NCI-H2196 treated with DMSO at 0.1 percent for 48 hours (cell line): ENCODE results near the gene ZNF333.
"Not testable (repeated sequence)": the region's sequence is repeated elsewhere in the genome, so short reads cannot be mapped to it uniquely, and the experiment has no call there.

Experiments
- DNase-seq: peaks from one replicate; lab custom pipeline; 2025; ENCODE audit not compliant: unreplicated experiment; lab: John Stamatoyannopoulos, UW

The ZNF333 gene

GRCh38 chr19:14695471-14695870, 5.6 kb downstream of the ZNF333 start:
- no peak for DNase-seq

- no peak for DNase-seq
Measured at GRCh38 chr19:14699641-14700040, 9.8 kb downstream of the ZNF333 start.

GRCh38 chr19:14700711-14701375, 11.0 kb downstream of the ZNF333 start:
- DNase-seq, result no peak

DNA sequence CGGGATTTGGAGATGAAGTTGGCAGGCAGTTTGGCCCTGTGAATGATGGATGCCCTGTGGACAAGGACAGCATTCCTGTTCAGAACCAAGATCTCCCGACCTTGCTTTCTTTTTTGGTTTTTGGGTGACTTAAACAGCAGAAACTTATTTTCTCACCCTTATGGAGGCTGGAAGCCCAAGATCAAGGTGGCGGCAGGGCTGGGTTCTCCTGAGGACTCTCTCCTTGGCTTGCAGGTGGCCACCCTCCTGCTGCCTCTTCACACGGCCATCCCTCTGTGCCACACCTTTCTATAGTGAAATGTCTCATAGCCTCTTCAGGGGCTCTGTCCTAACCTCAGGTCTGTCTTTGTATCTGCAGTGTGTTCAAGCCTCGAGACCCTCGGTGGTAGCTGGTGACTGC, 14.0 kb downstream of the ZNF333 start:
- DNase-seq, result no peak

GRCh38 chr19:14704450-14704849, 14.6 kb downstream of the ZNF333 start:
- DNase-seq, result no peak

DNA sequence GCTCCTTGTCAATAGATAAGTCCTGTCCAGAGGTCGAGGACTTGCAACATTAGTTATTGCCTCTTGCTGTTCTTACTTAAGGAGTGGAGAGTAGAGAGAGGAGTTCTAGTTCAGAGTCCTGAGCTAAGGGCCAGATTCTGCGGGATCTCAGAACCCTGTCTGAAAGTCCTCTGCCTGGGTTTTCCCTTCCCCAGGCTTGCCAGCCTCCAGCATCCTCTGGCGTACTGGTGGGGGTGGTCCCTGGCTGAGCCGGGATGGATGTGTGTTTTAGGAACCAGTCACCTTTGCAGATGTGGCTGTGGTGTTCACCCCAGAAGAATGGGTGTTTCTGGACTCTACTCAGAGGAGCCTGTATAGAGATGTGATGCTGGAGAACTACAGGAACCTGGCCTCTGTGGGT, 26.0 kb downstream of the ZNF333 start:
- no peak for DNase-seq

DNA sequence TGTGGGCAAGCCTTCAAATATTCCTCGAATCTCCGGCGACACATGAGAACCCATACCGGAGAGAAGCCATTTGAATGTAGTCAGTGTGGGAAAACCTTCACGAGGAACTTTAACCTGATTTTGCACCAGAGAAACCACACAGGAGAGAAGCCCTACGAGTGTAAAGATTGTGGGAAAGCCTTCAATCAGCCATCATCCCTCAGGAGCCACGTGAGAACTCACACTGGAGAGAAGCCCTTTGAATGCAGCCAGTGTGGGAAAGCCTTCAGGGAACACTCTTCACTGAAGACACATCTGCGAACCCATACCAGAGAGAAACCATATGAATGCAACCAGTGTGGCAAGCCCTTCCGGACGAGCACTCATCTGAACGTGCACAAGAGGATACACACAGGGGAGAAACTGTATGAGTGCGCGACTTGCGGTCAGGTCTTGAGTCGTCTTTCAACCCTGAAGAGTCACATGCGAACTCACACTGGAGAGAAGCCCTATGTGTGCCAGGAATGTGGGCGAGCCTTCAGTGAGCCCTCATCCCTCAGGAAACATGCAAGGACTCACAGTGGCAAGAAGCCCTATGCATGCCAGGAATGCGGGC, 28.8 kb downstream of the ZNF333 start:
- DNase-seq, result no peak

GRCh38 chr19:14719162-14719561, 29.3 kb downstream of the ZNF333 start:
- no peak for DNase-seq

DNA sequence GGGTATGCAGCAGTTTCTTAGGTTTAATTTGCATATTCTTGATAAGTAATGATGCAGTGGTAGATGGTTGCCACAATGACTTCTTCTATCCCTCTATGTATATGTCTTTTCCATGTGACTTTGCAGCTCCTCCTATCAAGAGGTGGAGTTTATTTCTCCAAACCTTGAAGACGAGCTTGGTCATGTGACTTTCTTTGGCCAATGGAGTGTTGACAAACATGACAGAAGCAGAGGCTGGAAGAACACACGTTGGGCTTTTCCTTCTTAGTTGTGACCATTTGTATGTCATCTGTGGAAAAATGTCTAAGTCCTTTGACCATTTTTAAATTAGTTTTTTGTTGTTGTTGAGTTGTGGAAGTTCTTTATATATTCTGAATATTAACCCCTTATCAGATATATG, 32.3 kb downstream of the ZNF333 start:
- no peak for DNase-seq

GRCh38 chr19:14728595-14728994, 38.7 kb downstream of the ZNF333 start:
- DNase-seq, result no peak

- no peak for DNase-seq
Measured at GRCh38 chr19:14731200-14731599, 41.4 kb downstream of the ZNF333 start.

GRCh38 chr19:14732510-14732909, 42.7 kb downstream of the ZNF333 start:
- no peak for DNase-seq

GRCh38 chr19:14733574-14733973, 43.7 kb downstream of the ZNF333 start:
- DNase-seq, result no peak

DNA sequence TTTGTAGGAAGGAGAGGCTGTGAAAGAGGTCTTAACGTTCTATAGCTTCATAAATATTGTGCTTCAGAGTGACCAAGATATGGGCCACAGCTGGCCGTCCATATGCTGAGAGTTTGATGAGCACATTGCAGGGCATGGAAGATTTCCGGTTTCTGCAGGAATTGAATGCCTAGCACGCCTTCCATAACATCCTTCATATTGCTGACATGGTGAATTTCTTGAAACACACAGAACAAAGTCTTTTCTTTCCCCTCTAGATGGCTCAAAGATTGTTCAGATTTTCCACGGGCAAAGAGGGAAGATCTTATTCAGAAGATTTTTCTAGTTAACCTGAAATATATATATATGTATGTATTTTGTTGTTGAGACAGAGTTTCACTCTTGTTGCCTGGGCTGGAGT, 46.1 kb downstream of the ZNF333 start:
- no peak for DNase-seq

- no peak for DNase-seq
Measured at GRCh38 chr19:14746886-14747285, 57.0 kb downstream of the ZNF333 start.

DNA sequence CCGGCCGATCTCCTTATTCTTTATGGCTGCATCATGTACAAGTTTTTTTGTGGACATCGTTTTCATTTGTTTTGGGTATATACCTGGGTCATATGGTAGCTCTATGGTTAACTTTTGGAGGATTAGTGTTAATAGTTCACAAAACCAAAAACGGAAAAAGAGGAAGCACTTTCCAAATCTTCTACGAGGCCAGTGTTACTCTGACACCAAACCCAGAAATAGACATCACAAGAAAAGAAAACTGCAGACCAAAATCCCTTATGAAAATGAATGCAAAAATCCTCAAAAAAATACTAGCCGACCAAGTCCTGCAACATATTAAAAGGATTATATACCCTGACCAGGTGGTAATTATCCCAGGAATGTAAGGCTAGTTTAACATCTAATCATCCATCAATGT, 58.8 kb downstream of the ZNF333 start:
- DNase-seq, result no peak

- peak; percentile 58 for DNase-seq
Measured at GRCh38 chr19:14758816-14759215, 69.0 kb downstream of the ZNF333 start.

DNA sequence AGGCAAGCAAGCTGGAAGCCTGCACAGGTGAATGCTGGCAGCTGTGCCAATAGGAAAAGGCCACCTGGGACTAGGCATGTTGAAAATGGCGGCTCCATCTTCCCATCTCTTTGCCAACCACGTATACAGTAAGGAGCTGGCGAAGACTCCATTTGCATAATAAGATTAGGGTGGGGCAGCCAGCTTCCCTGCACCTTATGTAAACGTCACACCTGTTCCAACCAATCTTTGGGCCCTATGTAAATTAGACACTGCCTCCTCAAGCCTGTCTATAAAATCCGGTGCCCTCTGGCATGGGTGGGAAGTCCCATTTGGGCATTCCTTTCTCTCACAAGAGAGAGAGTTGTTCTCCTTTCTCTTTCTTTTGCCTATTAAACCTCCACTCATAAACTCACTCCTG, 71.8 kb downstream of the ZNF333 start:
- DNase-seq, result no peak

- no peak for DNase-seq
Measured at GRCh38 chr19:14762111-14762510, 72.3 kb downstream of the ZNF333 start.

GRCh38 chr19:14763497-14764145, 73.8 kb downstream of the ZNF333 start:
- DNase-seq, result no peak

GRCh38 chr19:14764401-14764800, 74.6 kb downstream of the ZNF333 start:
- DNase-seq, result no peak

DNA sequence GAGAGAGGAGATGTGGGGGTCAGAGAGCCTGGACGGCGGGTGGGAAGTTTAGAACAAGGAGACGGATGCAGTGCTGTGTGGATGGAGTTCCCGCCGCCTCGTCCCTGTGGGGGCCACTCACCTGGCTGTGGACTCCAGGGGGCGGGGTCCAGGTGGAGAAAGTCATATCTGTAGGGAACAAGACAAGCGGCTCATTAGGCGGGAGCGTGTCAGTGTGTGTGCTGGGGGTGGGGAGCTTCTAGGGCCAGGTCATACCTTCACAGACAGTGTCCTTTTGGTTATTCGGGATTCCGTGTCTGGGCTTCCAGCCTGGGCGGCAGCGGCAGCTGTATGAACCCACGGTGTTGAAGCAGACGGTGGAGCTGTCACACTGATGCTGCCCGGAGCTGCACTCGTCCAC, 75.6 kb downstream of the ZNF333 start:
- DNase-seq, result not testable (repeated sequence)

GRCh38 chr19:14765841-14766240, 76.0 kb downstream of the ZNF333 start:
- not testable (repeated sequence) for DNase-seq
